GM21381 (cell line): ENCODE results near the gene EFS.

ENCODE experiments used
- ATAC-seq: cut with Tn5 transposase; IDR thresholded peaks from one replicate; pipeline ENCODE4 v1.9.1; 2021; ENCODE audit warnings: mild to moderate bottlenecking, moderate library complexity; ENCODE audit not compliant: unreplicated experiment

EFS gene

GRCh38 chr14:23380197-23380914, 15.4 kb upstream of the EFS start:
- ATAC-seq: no peak

GRCh38 chr14:23379366-23380196, 14.6 kb upstream of the EFS start:
- no peak for ATAC-seq

GRCh38 chr14:23378612-23379220, 13.7 kb upstream of the EFS start:
- ATAC-seq: no peak

- no peak for ATAC-seq
Observed at GRCh38 chr14:23377573-23378563, 12.9 kb upstream of the EFS start.

- ATAC-seq: no peak
Observed at GRCh38 chr14:23377198-23377550, 12.2 kb upstream of the EFS start.

- ATAC-seq: no peak
Observed at GRCh38 chr14:23376482-23377197, 11.7 kb upstream of the EFS start, which contains the start of gene CMTM5. TSS of gene CMTM5 (plus strand) at chr14:23377046. CDS start at chr14:23377252, 206 bp downstream.

- ATAC-seq: no peak
Observed at GRCh38 chr14:23375527-23376251, 10.7 kb upstream of the EFS start.

- ATAC-seq: no peak
Observed at GRCh38 chr14:23373041-23373440, 8.1 kb upstream of the EFS start.

GRCh38 chr14:23372509-23372908, 7.5 kb upstream of the EFS start, which contains the start of gene IL25:
TSS of gene IL25 (plus strand) at chr14:23372809.
- no peak for ATAC-seq

- ATAC-seq: no peak
Observed at GRCh38 chr14:23371865-23372264, 6.9 kb upstream of the EFS start.

- ATAC-seq: no peak
Observed at GRCh38 chr14:23370221-23370620, 5.2 kb upstream of the EFS start.

- ATAC-seq: no peak
Observed at GRCh38 chr14:23366426-23366921, 1.5 kb upstream of the EFS start.

- ATAC-seq: no peak
Observed at GRCh38 chr14:23365732-23366425, 907 bp upstream of the EFS start.

GRCh38 chr14:23364164-23365035, 572 bp downstream of the EFS start:
- ATAC-seq: no peak

- ATAC-seq: no peak
Observed at GRCh38 chr14:23362200-23362599, 2.8 kb downstream of the EFS start.

- ATAC-seq: no peak
Observed at GRCh38 chr14:23361763-23362162, 3.2 kb downstream of the EFS start.

- ATAC-seq: no peak
Observed at GRCh38 chr14:23361320-23361719, 3.7 kb downstream of the EFS start.

- ATAC-seq: no peak
Observed at GRCh38 chr14:23360496-23360895, 4.5 kb downstream of the EFS start.
